SK-N-SH (cell line): ENCODE measurements around the gene PGF. TPM values are rescaled to one million over a fixed set of nuclear protein-coding genes. Genes with fewer than 3 reads are reported as not detected.

ENCODE experiments used
- CTCF ChIA-PET: fragments of 300-600, 350-600 bp; formaldehyde crosslinking; extraction: SDS; loops from one replicate; lab custom pipeline; 2021; lab: Yijun Ruan, JAX
- POLR2A ChIA-PET: fragments of 350-600 bp; sonication (Branson Sonifier 250); formaldehyde crosslinking; extraction: SDS; loops from one replicate; lab custom pipeline; 2020; ENCODE audit warnings: antibody characterized with exemption, inconsistent platforms; lab: Yijun Ruan, JAX
- DNase-seq: peaks from one replicate; pipeline ENCODE4 v3.0.0; 2012
- H2AFZ ChIP-seq: fragments of 200-600 bp; sonication (generic); 2 replicates; pipeline ENCODE4 v1.8.1; 2016; ENCODE audit warnings: antibody characterized with exemption, mild to moderate bottlenecking, low read depth
- H3F3A ChIP-seq: fragments of 200-600 bp; sonication (generic); replicated peaks from 2 replicates; pipeline ENCODE3; 2016; ENCODE audit warnings: antibody characterized with exemption, mild to moderate bottlenecking; ENCODE audit not compliant: insufficient read depth
- H3K27ac ChIP-seq, 2 experiments: fragments of 200-500 bp in 1 of 2; fragments of 200-600 bp in 1 of 2; sonication (Bioruptor generic) in 1 of 2; sonication (generic), shearing (Covaris generic) in 1 of 2; 2 replicates each; pipeline versions ENCODE4 v1.5.1 to v1.6.1; 2014 to 2016; ENCODE audit warnings: low read depth in 2 of 2, inconsistent platforms in 1 of 2, low read length in 1 of 2, mild to moderate bottlenecking in 1 of 2, mixed read lengths in 1 of 2
- H3K27me3 ChIP-seq: fragments of 200-600 bp; sonication (generic), shearing (Covaris generic); 2 replicates; pipeline ENCODE4 v1.6.1; 2016; ENCODE audit warnings: mixed run types; ENCODE audit not compliant: insufficient read depth
- H3K36me3 ChIP-seq, 2 experiments: fragments of 200-500 bp in 1 of 2; fragments of 200-600 bp in 1 of 2; sonication (Bioruptor generic) in 1 of 2; sonication (generic) in 1 of 2; replicated peaks in 1 of 2; 2 replicates each; pipeline versions ENCODE3 to v1.5.1; 2014 to 2016; ENCODE audit warnings: low read length in 1 of 2, mild to moderate bottlenecking in 1 of 2; ENCODE audit not compliant: insufficient read depth in 2 of 2, control insufficient read depth in 1 of 2
- H3K4me1 ChIP-seq, 2 experiments: fragments of 200-500 bp in 1 of 2; fragments of 200-600 bp in 1 of 2; sonication (Bioruptor generic) in 1 of 2; sonication (generic), shearing (Covaris generic) in 1 of 2; 2 replicates each; pipeline versions ENCODE4 v1.5.1 to v1.6.1; 2014 to 2016; ENCODE audit warnings: low read depth in 1 of 2, low read length in 1 of 2, mixed run types in 1 of 2; ENCODE audit not compliant: insufficient read depth in 2 of 2, control insufficient read depth in 1 of 2
- H3K4me2 ChIP-seq: fragments of 200-600 bp; sonication (generic), shearing (Covaris generic); 2 replicates; pipeline ENCODE4 v1.6.1; 2017; ENCODE audit warnings: mixed run types
- H3K4me3 ChIP-seq, 2 experiments: fragments of 200-500 bp in 1 of 2; fragments of 200-600 bp in 1 of 2; sonication (Bioruptor generic) in 1 of 2; sonication (generic), shearing (Covaris generic) in 1 of 2; 2 replicates each; pipeline versions ENCODE4 v1.5.1 to v1.8.1; 2014 to 2016; ENCODE audit warnings: low read depth in 2 of 2, inconsistent platforms in 1 of 2, low read length in 1 of 2, mild to moderate bottlenecking in 1 of 2, mixed read lengths in 1 of 2, moderate library complexity in 1 of 2
- H3K79me2 ChIP-seq: fragments of 200-600 bp; sonication (generic); 2 replicates; pipeline ENCODE4 v1.8.1; 2017; ENCODE audit warnings: mild to moderate bottlenecking; ENCODE audit not compliant: insufficient read depth
- H3K9ac ChIP-seq: fragments of 200-600 bp; sonication (generic); 2 replicates; pipeline ENCODE4 v1.6.1; 2017; ENCODE audit warnings: mixed run types
- H3K9me2 ChIP-seq: fragments of 200-600 bp; sonication (generic); 2 replicates; pipeline ENCODE4 v1.6.1; 2017; ENCODE audit warnings: mixed run types
- H3K9me3 ChIP-seq: fragments of 200-600 bp; sonication (generic); 2 replicates; pipeline ENCODE4 v1.6.1; 2017; ENCODE audit warnings: mixed run types, mild to moderate bottlenecking, moderate library complexity
- H4K20me1 ChIP-seq: fragments of 200-600 bp; sonication (generic); 2 replicates; pipeline ENCODE4 v1.6.1; 2017; ENCODE audit warnings: mild to moderate bottlenecking, mixed run types; ENCODE audit not compliant: insufficient read depth
- CHD2 ChIP-seq: fragments of 150-350 bp; IDR thresholded peaks from 2 replicates; pipeline ENCODE4 v1.6.1; 2018; ENCODE audit warnings: low read length; ENCODE audit not compliant: partially characterized antibody
- ELF1 ChIP-seq: IDR thresholded peaks from 2 replicates; pipeline ENCODE4 v1.4.0; 2012
- EP300 ChIP-seq, 2 experiments: IDR thresholded peaks; 2 replicates each; pipeline versions ENCODE4 v1.4.0 to v1.6.1; 2012; ENCODE audit warnings: borderline replicate concordance in 1 of 2, low read depth in 1 of 2, low read length in 1 of 2
- FOSL2 ChIP-seq: IDR thresholded peaks from 2 replicates; pipeline ENCODE4 v1.4.0; 2012; ENCODE audit warnings: low read depth, mild to moderate bottlenecking, moderate library complexity, borderline replicate concordance
- FOXJ3 ChIP-seq: sonication (generic); formaldehyde crosslinking; IDR thresholded peaks from 2 replicates; pipeline ENCODE4 v1.5.1; 2020; ENCODE audit warnings: mild to moderate bottlenecking, missing genetic modification reagents
- FOXM1 ChIP-seq: IDR thresholded peaks from 2 replicates; pipeline ENCODE4 v1.4.0; 2012; ENCODE audit warnings: low read depth, mild to moderate bottlenecking
- GATA2 ChIP-seq: sonication (generic); formaldehyde crosslinking; IDR thresholded peaks from 2 replicates; pipeline ENCODE4 v1.5.0; 2020; ENCODE audit warnings: mild to moderate bottlenecking, missing genetic modification reagents
- JUND ChIP-seq: IDR thresholded peaks from 2 replicates; pipeline ENCODE4 v1.4.0; 2012
- MAX ChIP-seq: IDR thresholded peaks from 2 replicates; pipeline ENCODE4 v1.4.0; 2012; ENCODE audit warnings: low read depth
- MEF2A ChIP-seq: IDR thresholded peaks from 2 replicates; pipeline ENCODE4 v1.4.0; 2012; ENCODE audit warnings: low read depth, borderline replicate concordance
- MXI1 ChIP-seq: IDR thresholded peaks from 2 replicates; pipeline ENCODE4 v1.6.1; 2012; ENCODE audit warnings: mild to moderate bottlenecking, low read depth, low read length, improper control_type of control experiment
- NFIC ChIP-seq: IDR thresholded peaks from 2 replicates; pipeline ENCODE4 v1.4.0; 2012; ENCODE audit warnings: borderline replicate concordance
- NRF1 ChIP-seq: IDR thresholded peaks from 2 replicates; pipeline ENCODE4 v1.6.1; 2012; ENCODE audit warnings: low read depth, mild to moderate bottlenecking, low read length
- POLR2AphosphoS5 ChIP-seq: IDR thresholded peaks from 2 replicates; pipeline ENCODE4 v1.6.1; 2012; ENCODE audit warnings: low read depth, low read length
- RAD21 ChIP-seq: IDR thresholded peaks from 2 replicates; pipeline ENCODE4 v1.6.1; 2012; ENCODE audit warnings: mild to moderate bottlenecking, low read length
- RCOR1 ChIP-seq: fragments of 150-350 bp; IDR thresholded peaks from 2 replicates; pipeline ENCODE4 v1.6.1; 2017; ENCODE audit warnings: antibody characterized with exemption, low read length
- REST ChIP-seq: IDR thresholded peaks from 2 replicates; pipeline ENCODE4 v1.6.1; 2012; ENCODE audit warnings: mild to moderate bottlenecking, low read depth, low read length, moderate library complexity
- RXRA ChIP-seq: IDR thresholded peaks from 2 replicates; pipeline ENCODE4 v1.4.0; 2012; ENCODE audit warnings: low read depth, mild to moderate bottlenecking, borderline replicate concordance
- SIN3A ChIP-seq: IDR thresholded peaks from 2 replicates; pipeline ENCODE4 v1.6.1; 2012; ENCODE audit warnings: low read depth, mild to moderate bottlenecking, low read length, moderate library complexity, borderline replicate concordance
- SMC3 ChIP-seq: IDR thresholded peaks from 2 replicates; pipeline ENCODE4 v1.6.1; 2012; ENCODE audit warnings: low read depth, low read length, improper control_type of control experiment
- TAF1 ChIP-seq: IDR thresholded peaks from 2 replicates; pipeline ENCODE4 v1.6.1; 2012; ENCODE audit warnings: low read depth, mild to moderate bottlenecking, low read length, moderate library complexity, borderline replicate concordance
- TCF12 ChIP-seq: IDR thresholded peaks from 2 replicates; pipeline ENCODE4 v1.4.0; 2012
- TEAD4 ChIP-seq: IDR thresholded peaks from 2 replicates; pipeline ENCODE4 v1.4.0; 2012; ENCODE audit warnings: mild to moderate bottlenecking, borderline replicate concordance; ENCODE audit not compliant: insufficient read depth
- WGBS: methylation state at CpG from one replicate; pipeline ENCODE4 v1.1.6; 2017; ENCODE audit warnings: low lambda C conversion rate; 5-methylcytosine and 5-hydroxymethylcytosine counted together
- polyA plus RNA-seq, 3 experiments: library from polyadenylated mRNA; depleted of rRNA; stranded (reverse); fragments of >200 nt; gene quantifications; 2 replicates each; pipeline ENCODE4 v1.2.3, GENCODE V29; 2012
- TF ChIP-seq, protein P1 (sequence below): fragments of 150-350 bp; IDR thresholded peaks from 2 replicates; pipeline ENCODE4 v1.6.1; 2017; ENCODE audit warnings: antibody characterized with exemption, low read length, low read depth, borderline replicate concordance

The PGF gene
- polyA plus RNA-seq, 1 of the 3 experiments (the other 2 are of a cell fraction): 4.4 TPM

- Histone ChIP-seq H3K4me1 (peaks cover 35 to 77% of the 10 kb centered on the region in 2 experiments; a peak in 3 of 4 replicates), H3K36me3 (no peaks in the 10 kb centered on the region), H3K9me3 (no peaks in the 10 kb centered on the region), H3F3A (no peaks in the 10 kb centered on the region), H4K20me1 (no peaks in the 10 kb centered on the region), H3K27ac (peak overlapping the region in 1 of 2 experiments; percentile 95; a peak in 2 of 4 replicates), H3K4me3 (no peak overlapping the region), H3K4me2 (no peak overlapping the region), H3K9me2 (no peaks in the 10 kb centered on the region), H3K27me3 (no peaks in the 10 kb centered on the region), H2AFZ (no peak overlapping the region), H3K79me2 (no peaks in the 10 kb centered on the region), H3K9ac (no peak overlapping the region)
- DNase-seq: peak; percentile 94
- TF ChIP-seq TCF12 (peak; percentile 50; the same call in 1 of the 2 replicates), NFIC (no peak), RCOR1 (peak; percentile 92), MXI1 (peak; percentile 36; the same call in 1 of the 2 replicates), CHD2 (peak; percentile 80), EP300 (IDR thresholded peaks at IDR 0.05; ENCODE audit: borderline replicate concordance in 1 of 2, low read depth in 1 of 2, low read length in 1 of 2) (peak in 1 of 2 experiments; percentile 91; a peak in 2 of 4 replicates), GATA2 (CRISPR knock-in tag) (peak; percentile 97), FOXJ3 (CRISPR knock-in tag) (peak; percentile 81), SMC3 (no peak; the same call in 1 of the 2 replicates), RXRA (no peak)
- CTCF ChIA-PET: interaction anchor here (0.8 to 2.2 kb wide), 10 partner anchors 9 to 97 kb away, joined by 3 to 8 read pairs (median 4); partner anchors contain the start of genes EIF2B2 and PGF
- POLR2A ChIA-PET: interaction anchor here (0.9 to 1.0 kb wide), 2 partner anchors 23 to 25 kb away, joined by 3 to 4 read pairs; partner anchors contain the start of gene PGF
- WGBS: 54% methylated on average over 9 of the region's 11 CpGs
Observed at GRCh38 chr14:74978416-74978947, 23.1 kb upstream of the PGF start.

DNA sequence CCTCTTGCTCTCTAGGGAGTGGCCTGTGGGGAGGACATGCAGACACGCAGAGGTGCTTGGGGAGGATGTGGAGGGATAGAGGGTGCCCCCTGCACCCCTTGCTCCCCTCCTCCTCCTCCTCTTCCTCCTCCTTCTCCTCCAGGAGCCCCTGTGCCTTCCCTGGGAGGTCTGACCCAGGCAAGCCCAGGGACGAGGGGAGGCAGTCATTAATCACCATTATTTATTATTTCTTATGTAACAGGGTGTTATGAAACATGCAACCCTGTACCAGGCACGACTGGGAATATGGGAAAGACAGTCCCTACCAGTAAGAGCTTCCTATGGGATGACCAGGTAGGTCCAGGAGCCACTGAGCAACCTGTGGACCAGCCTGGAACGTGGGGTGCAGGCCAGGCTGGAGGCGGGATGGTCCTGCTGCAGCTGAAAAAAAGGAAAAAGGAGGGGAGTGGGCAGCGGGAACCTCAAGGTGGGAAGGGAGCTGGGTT lies 22.5 kb upstream of the PGF start:
- H3K79me2 ChIP-seq: no peaks in the 10 kb centered on the region
- H3K4me2 ChIP-seq: no peak overlapping the region
- WGBS: 59% methylated on average over 6 of the region's 6 CpGs
- no peak for DNase-seq
- peak overlapping the region in 1 of 2 experiments; percentile 95; a peak in 2 of 4 replicates for H3K27ac ChIP-seq
- no peak overlapping the region for H2AFZ ChIP-seq
- H3F3A ChIP-seq: no peaks in the 10 kb centered on the region
- ChIA-PET POLR2A (interaction anchor here (0.9 to 1.0 kb wide), 2 partner anchors 22 to 24 kb away, joined by 3 to 4 read pairs; partner anchors contain the start of gene PGF), CTCF (interaction anchor here (0.8 to 2.2 kb wide), 5 partner anchors 9 to 73 kb away, joined by 3 to 8 read pairs (median 6); partner anchors contain the start of gene EIF2B2)
- H3K9me3 ChIP-seq: no peaks in the 10 kb centered on the region
- H4K20me1 ChIP-seq: no peaks in the 10 kb centered on the region
- peaks cover 35 to 82% of the 10 kb centered on the region in 2 experiments; a peak in 3 of 4 replicates for H3K4me1 ChIP-seq
- no peaks in the 10 kb centered on the region for H3K36me3 ChIP-seq
- H3K4me3 ChIP-seq: no peak overlapping the region
- H3K9me2 ChIP-seq: no peaks in the 10 kb centered on the region
- H3K27me3 ChIP-seq: no peaks in the 10 kb centered on the region
- no peak overlapping the region for H3K9ac ChIP-seq
- TF ChIP-seq TAF1: no peak
- TF ChIP-seq MEF2A: no peak
- TF ChIP-seq, protein P1, sequence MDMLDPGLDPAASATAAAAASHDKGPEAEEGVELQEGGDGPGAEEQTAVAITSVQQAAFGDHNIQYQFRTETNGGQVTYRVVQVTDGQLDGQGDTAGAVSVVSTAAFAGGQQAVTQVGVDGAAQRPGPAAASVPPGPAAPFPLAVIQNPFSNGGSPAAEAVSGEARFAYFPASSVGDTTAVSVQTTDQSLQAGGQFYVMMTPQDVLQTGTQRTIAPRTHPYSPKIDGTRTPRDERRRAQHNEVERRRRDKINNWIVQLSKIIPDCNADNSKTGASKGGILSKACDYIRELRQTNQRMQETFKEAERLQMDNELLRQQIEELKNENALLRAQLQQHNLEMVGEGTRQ: no peak
- no peak for TF ChIP-seq MAX
- no peak for TF ChIP-seq RAD21
- no peak for TF ChIP-seq ELF1
- no peak for TF ChIP-seq GATA2 (CRISPR knock-in tag)
- TF ChIP-seq SMC3: no peak
- no peak for TF ChIP-seq REST
- no peak for TF ChIP-seq CHD2
- no peak for TF ChIP-seq RXRA
- TF ChIP-seq MXI1: no peak
- TF ChIP-seq FOSL2: no peak
- TF ChIP-seq JUND: no peak
- TF ChIP-seq FOXM1: no peak
- no peak for TF ChIP-seq NRF1
- no peak for TF ChIP-seq TEAD4
- no peak for TF ChIP-seq POLR2AphosphoS5
- TF ChIP-seq SIN3A: no peak
